Heart left ventricle (tissue), 13 donors: ENCODE measurements around the gene TRMT61A.

ENCODE experiments used
- POLR2A ChIP-seq, 2 donors: fragments of 450-650 bp; IDR thresholded peaks; one replicate each; pipeline ENCODE4 v1.6.1; 2017; ENCODE audit warnings: antibody characterized with exemption in 2 of 2, mild to moderate bottlenecking in 2 of 2, moderate library complexity in 2 of 2
- TF ChIP-seq, protein P1 (sequence below), 12 donors: fragments of 200-600 bp; sonication (generic) in 4 of 12; IDR thresholded peaks; one replicate each; pipeline versions ENCODE4 v1.5.0 to v1.8.0; 2018 to 2022; ENCODE audit warnings: antibody characterized with exemption in 12 of 12, mild to moderate bottlenecking in 5 of 12
- donor health status: ischemic (EF 13 %, LVEDD 7.1; RV severe dilation, severe dysfunction).
- donor health status: DM: no; HTN: yes; CAD: no.
- donor health status: DM: no; HTN: no; CAD: no.
- donor health status: ischemic (EF 25% LVEDD 6.9; RV normal size, moderate dysfunction).
- donor health status: ischemic (EF 25% LVEDD 5.7; RV mildly dilated, moderate dysfunction).
- donor health status: ischemic (EF 35%, LVEDD 5.7; RV mildly dilated, moderate dysfunction).
- donor health status: nonischemic (EF 11% LVEDD 7.7; RV severe dilation, severe dysfunction).
- donor health status: DM: yes; HTN: yes; CAD: no.
- donor health status: PGD.
- donor health status: ischemic (EF 29% LVEDD 5.4; RV normal size, mild dysfunction).
- donor health status: nonischemic (EF 23%, LVEDD 6.1; RV moderate dilation, normal function).

DNA sequence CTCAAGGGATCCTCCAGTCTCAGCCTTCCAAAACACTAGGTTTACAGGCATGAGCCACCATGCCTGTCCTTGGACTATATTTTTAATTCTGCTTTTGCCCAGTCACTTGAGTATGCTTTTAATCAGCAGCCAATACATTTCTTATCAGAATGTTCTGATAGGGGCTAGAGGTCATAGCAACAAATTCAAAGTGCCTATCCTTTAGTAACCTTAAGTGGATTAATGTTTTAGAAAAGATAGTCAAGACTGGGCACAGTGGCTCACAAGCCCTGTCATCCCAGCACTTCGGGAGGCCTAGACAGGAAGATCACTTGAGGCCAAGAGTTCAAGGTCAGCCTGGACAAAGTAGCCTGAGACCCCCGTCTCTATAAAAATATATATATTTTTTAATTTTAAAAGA, 43.5 kb upstream of the TRMT61A start:
- TF ChIP-seq, protein P1, sequence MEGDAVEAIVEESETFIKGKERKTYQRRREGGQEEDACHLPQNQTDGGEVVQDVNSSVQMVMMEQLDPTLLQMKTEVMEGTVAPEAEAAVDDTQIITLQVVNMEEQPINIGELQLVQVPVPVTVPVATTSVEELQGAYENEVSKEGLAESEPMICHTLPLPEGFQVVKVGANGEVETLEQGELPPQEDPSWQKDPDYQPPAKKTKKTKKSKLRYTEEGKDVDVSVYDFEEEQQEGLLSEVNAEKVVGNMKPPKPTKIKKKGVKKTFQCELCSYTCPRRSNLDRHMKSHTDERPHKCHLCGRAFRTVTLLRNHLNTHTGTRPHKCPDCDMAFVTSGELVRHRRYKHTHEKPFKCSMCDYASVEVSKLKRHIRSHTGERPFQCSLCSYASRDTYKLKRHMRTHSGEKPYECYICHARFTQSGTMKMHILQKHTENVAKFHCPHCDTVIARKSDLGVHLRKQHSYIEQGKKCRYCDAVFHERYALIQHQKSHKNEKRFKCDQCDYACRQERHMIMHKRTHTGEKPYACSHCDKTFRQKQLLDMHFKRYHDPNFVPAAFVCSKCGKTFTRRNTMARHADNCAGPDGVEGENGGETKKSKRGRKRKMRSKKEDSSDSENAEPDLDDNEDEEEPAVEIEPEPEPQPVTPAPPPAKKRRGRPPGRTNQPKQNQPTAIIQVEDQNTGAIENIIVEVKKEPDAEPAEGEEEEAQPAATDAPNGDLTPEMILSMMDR (IDR thresholded peaks at IDR 0.05): no peak
- TF ChIP-seq POLR2A (IDR thresholded peaks at IDR 0.05): no peak
